ENCODE measurements around the gene PCID2.

Gene PCID2

GRCh38 chr13:113145911-113146598 lies 62.4 kb downstream of the PCID2 start:
- H2BK12ac ChIP-seq (ENCODE audit: low read length) = no peak overlapping the region

DNA sequence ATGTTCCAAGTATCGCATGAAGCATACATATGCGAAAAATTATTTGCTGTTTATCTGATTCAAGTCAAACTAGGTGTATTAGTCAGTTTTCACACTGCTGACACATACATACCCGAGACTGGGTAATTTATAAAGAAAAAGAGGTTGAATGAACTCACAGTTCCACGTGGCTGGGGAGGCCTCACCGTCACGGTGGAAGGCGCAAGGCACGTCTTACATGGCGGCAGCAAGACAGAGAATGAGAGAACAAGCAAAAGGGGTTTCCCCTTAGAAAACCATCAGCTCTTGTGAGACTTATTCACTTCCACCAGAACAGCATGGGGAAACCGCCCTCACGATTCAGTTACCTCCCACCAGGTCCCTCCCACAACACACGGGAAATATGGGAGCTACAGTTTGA lies 63.0 kb downstream of the PCID2 start:
- no peak overlapping the region for H4K8ac ChIP-seq (ENCODE audit: low read depth, low read length)
- no peak overlapping the region for H3K27ac ChIP-seq (ENCODE audit: low read depth, low read length)
- no peak overlapping the region for H3K9ac ChIP-seq (ENCODE audit: low read length)
- H3K79me1 ChIP-seq (ENCODE audit: low read length) = no peaks in the 10 kb centered on the region
- H3K23ac ChIP-seq (ENCODE audit: low read length) = no peak overlapping the region
- no peaks in the 10 kb centered on the region for H3K27me3 ChIP-seq (ENCODE audit: insufficient read depth, low read length)
- no peak overlapping the region for H2BK12ac ChIP-seq (ENCODE audit: low read length)
- H2BK5ac ChIP-seq (ENCODE audit: low read depth, low read length, poor library complexity) = no peak overlapping the region
- H3K4me3 ChIP-seq (ENCODE audit: low read depth, low read length) = no peak overlapping the region
- peaks cover 4% of the 10 kb centered on the region for H3K9me3 ChIP-seq (ENCODE audit: insufficient read depth, low read depth, low read length)
- no peaks in the 10 kb centered on the region for H3K36me3 ChIP-seq (ENCODE audit: control insufficient read depth in 1 of 2, insufficient read depth in 2 of 2, low read length in 2 of 2)
- no peaks in the 10 kb centered on the region for H3K4me1 ChIP-seq (ENCODE audit: control insufficient read depth in 1 of 2, insufficient read depth in 2 of 2, low read length in 2 of 2)
- no peak overlapping the region for H3K4ac ChIP-seq (ENCODE audit: low read depth, low read length)
- H4K91ac ChIP-seq (ENCODE audit: low read depth, low read length) = no peak overlapping the region
- no peak overlapping the region for H2BK120ac ChIP-seq (ENCODE audit: insufficient read depth, low read length, poor library complexity)
- no peaks in the 10 kb centered on the region for H3K79me2 ChIP-seq (ENCODE audit: control insufficient read depth, insufficient read depth, low read length, poor library complexity)
- no peak overlapping the region for H3K14ac ChIP-seq (ENCODE audit: low read length)
- no peak overlapping the region for H2AK5ac ChIP-seq (ENCODE audit: low read length)
- H4K12ac ChIP-seq (ENCODE audit: low read depth, low read length) = no peak overlapping the region
- WGBS (ENCODE audit: extremely low coverage, insufficient coverage, insufficient read length) = no CpG with 5 or more reads among the region's 12 CpGs
- H3K18ac ChIP-seq (ENCODE audit: low read length) = no peak overlapping the region
- H3K4me2 ChIP-seq (ENCODE audit: low read length) = no peak overlapping the region
- no peak overlapping the region for H2AFZ ChIP-seq (ENCODE audit: insufficient read depth, low read length, poor library complexity)
- no peak for DNase-seq

More at GRCh38 chr13:113145911-113146598, 62.4 kb downstream of the PCID2 start:
- H3K9me3 ChIP-seq (ENCODE audit: insufficient read depth, low read depth, low read length) = peaks cover 3% of the 10 kb centered on the region
- no peak overlapping the region for H3K14ac ChIP-seq (ENCODE audit: low read length)
- H3K9ac ChIP-seq (ENCODE audit: low read length) = no peak overlapping the region
- H3K23ac ChIP-seq (ENCODE audit: low read length) = no peak overlapping the region
- no peak overlapping the region for H2AFZ ChIP-seq (ENCODE audit: insufficient read depth, low read length, poor library complexity)
- H4K8ac ChIP-seq (ENCODE audit: low read depth, low read length) = no peak overlapping the region
- H4K12ac ChIP-seq (ENCODE audit: low read depth, low read length) = no peak overlapping the region
- WGBS (ENCODE audit: extremely low coverage, insufficient coverage, insufficient read length) = no CpG with 5 or more reads among the region's 15 CpGs
- peaks cover 1% of the 10 kb centered on the region for H3K27me3 ChIP-seq (ENCODE audit: insufficient read depth, low read length)
- no peaks in the 10 kb centered on the region for H3K4me1 ChIP-seq (ENCODE audit: control insufficient read depth in 1 of 2, insufficient read depth in 2 of 2, low read length in 2 of 2)
- no peak overlapping the region for H2BK120ac ChIP-seq (ENCODE audit: insufficient read depth, low read length, poor library complexity)
- H4K91ac ChIP-seq (ENCODE audit: low read depth, low read length) = no peak overlapping the region
- no peak overlapping the region for H3K18ac ChIP-seq (ENCODE audit: low read length)
- no peak overlapping the region for H3K4me2 ChIP-seq (ENCODE audit: low read length)
- no peak overlapping the region for H3K4me3 ChIP-seq (ENCODE audit: low read depth, low read length)
- DNase-seq = no peak
- no peaks in the 10 kb centered on the region for H3K79me1 ChIP-seq (ENCODE audit: low read length)
- H2AK5ac ChIP-seq (ENCODE audit: low read length) = no peak overlapping the region
- no peaks in the 10 kb centered on the region for H3K79me2 ChIP-seq (ENCODE audit: control insufficient read depth, insufficient read depth, low read length, poor library complexity)
- H3K4ac ChIP-seq (ENCODE audit: low read depth, low read length) = no peak overlapping the region
- H3K27ac ChIP-seq (ENCODE audit: low read depth, low read length) = no peak overlapping the region
- no peak overlapping the region for H2BK5ac ChIP-seq (ENCODE audit: low read depth, low read length, poor library complexity)
- H3K36me3 ChIP-seq (ENCODE audit: control insufficient read depth in 1 of 2, insufficient read depth in 2 of 2, low read length in 2 of 2) = no peaks in the 10 kb centered on the region

- H2AFZ ChIP-seq (ENCODE audit: insufficient read depth, low read length, poor library complexity) = no peak overlapping the region
- H3K4me2 ChIP-seq (ENCODE audit: low read length) = no peak overlapping the region
- no peaks in the 10 kb centered on the region for H3K79me1 ChIP-seq (ENCODE audit: low read length)
- no peak overlapping the region for H4K12ac ChIP-seq (ENCODE audit: low read depth, low read length)
- no peak overlapping the region for H3K14ac ChIP-seq (ENCODE audit: low read length)
- H3K27me3 ChIP-seq (ENCODE audit: insufficient read depth, low read length) = no peaks in the 10 kb centered on the region
- no peak overlapping the region for H2AK5ac ChIP-seq (ENCODE audit: low read length)
- H3K4me3 ChIP-seq (ENCODE audit: low read depth, low read length) = peak overlapping the region; percentile 10
- H4K91ac ChIP-seq (ENCODE audit: low read depth, low read length) = no peak overlapping the region
- no peak overlapping the region for H4K8ac ChIP-seq (ENCODE audit: low read depth, low read length)
- H3K4ac ChIP-seq (ENCODE audit: low read depth, low read length) = no peak overlapping the region
- peaks cover 5% of the 10 kb centered on the region for H3K9me3 ChIP-seq (ENCODE audit: insufficient read depth, low read depth, low read length)
- no peaks in the 10 kb centered on the region for H3K36me3 ChIP-seq (ENCODE audit: control insufficient read depth in 1 of 2, insufficient read depth in 2 of 2, low read length in 2 of 2)
- no peaks in the 10 kb centered on the region for H3K4me1 ChIP-seq (ENCODE audit: control insufficient read depth in 1 of 2, insufficient read depth in 2 of 2, low read length in 2 of 2)
- no peak for DNase-seq
- no peak overlapping the region for H3K27ac ChIP-seq (ENCODE audit: low read depth, low read length)
- H3K18ac ChIP-seq (ENCODE audit: low read length) = no peak overlapping the region
- no peaks in the 10 kb centered on the region for H3K79me2 ChIP-seq (ENCODE audit: control insufficient read depth, insufficient read depth, low read length, poor library complexity)
- H2BK12ac ChIP-seq (ENCODE audit: low read length) = no peak overlapping the region
- H3K9ac ChIP-seq (ENCODE audit: low read length) = no peak overlapping the region
- H2BK120ac ChIP-seq (ENCODE audit: insufficient read depth, low read length, poor library complexity) = no peak overlapping the region
- no CpG with 5 or more reads among the region's 12 CpGs for WGBS (ENCODE audit: extremely low coverage, insufficient coverage, insufficient read length)
- no peak overlapping the region for H3K23ac ChIP-seq (ENCODE audit: low read length)
- H2BK5ac ChIP-seq (ENCODE audit: low read depth, low read length, poor library complexity) = no peak overlapping the region
Observed at GRCh38 chr13:113144255-113144629, 64.2 kb downstream of the PCID2 start.

DNA sequence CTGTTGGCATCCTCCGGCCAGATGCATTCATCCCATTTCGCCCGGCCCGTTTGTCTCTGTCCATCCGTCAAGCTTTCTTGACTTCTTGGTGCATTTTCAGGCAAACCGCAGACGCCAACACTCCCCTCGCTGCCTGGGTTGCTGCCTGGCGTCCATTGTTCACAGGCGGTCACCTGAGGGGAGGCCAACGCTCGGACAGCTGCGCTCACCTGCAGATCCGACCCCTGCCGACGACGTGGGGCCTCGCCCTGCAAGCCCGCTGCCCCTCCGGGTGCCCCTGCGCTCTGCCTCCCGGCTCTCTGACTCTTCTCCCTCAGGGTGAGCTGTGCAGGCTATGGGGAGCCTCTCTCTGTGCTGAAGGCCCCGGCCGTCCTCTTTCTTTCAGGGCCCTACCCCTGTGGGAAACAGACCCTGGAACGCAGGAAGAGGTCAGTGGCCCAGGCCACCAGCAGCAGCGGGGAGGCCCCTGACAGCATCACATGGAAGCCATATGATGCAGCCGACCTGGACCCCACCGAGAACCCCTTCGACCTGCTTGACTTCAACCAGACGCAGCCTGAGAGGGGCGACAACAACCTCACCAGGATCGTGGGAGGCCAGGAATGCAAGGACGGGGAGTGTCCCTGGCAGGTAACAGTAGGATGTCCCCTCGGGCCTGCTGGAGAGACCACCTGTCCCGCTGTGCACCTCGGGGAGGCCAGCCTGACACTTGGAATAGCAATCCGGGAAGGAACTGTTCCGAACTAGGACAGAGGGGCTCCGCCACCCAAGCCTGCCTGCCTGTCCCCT lies 64.8 kb downstream of the PCID2 start:
- no peak overlapping the region for H3K4me2 ChIP-seq (ENCODE audit: low read length)
- H3K18ac ChIP-seq (ENCODE audit: low read length) = no peak overlapping the region
- no peaks in the 10 kb centered on the region for H3K79me1 ChIP-seq (ENCODE audit: low read length)
- no peaks in the 10 kb centered on the region for H3K79me2 ChIP-seq (ENCODE audit: control insufficient read depth, insufficient read depth, low read length, poor library complexity)
- H3K4ac ChIP-seq (ENCODE audit: low read depth, low read length) = no peak overlapping the region
- no peak overlapping the region for H2BK12ac ChIP-seq (ENCODE audit: low read length)
- peak overlapping the region; percentile 10 for H3K4me3 ChIP-seq (ENCODE audit: low read depth, low read length)
- no peak overlapping the region for H3K27ac ChIP-seq (ENCODE audit: low read depth, low read length)
- H2AFZ ChIP-seq (ENCODE audit: insufficient read depth, low read length, poor library complexity) = no peak overlapping the region
- H2BK120ac ChIP-seq (ENCODE audit: insufficient read depth, low read length, poor library complexity) = no peak overlapping the region
- no peak overlapping the region for H4K12ac ChIP-seq (ENCODE audit: low read depth, low read length)
- no peak overlapping the region for H2BK5ac ChIP-seq (ENCODE audit: low read depth, low read length, poor library complexity)
- H4K91ac ChIP-seq (ENCODE audit: low read depth, low read length) = no peak overlapping the region
- WGBS (ENCODE audit: extremely low coverage, insufficient coverage, insufficient read length) = no CpG with 5 or more reads among the region's 39 CpGs
- H4K8ac ChIP-seq (ENCODE audit: low read depth, low read length) = no peak overlapping the region
- no peak overlapping the region for H2AK5ac ChIP-seq (ENCODE audit: low read length)
- no peak overlapping the region for H3K23ac ChIP-seq (ENCODE audit: low read length)
- peaks cover 3% of the 10 kb centered on the region for H3K9me3 ChIP-seq (ENCODE audit: insufficient read depth, low read depth, low read length)
- H3K9ac ChIP-seq (ENCODE audit: low read length) = no peak overlapping the region
- no peak overlapping the region for H3K14ac ChIP-seq (ENCODE audit: low read length)
- DNase-seq = no peak
- no peaks in the 10 kb centered on the region for H3K36me3 ChIP-seq (ENCODE audit: control insufficient read depth in 1 of 2, insufficient read depth in 2 of 2, low read length in 2 of 2)
- no peaks in the 10 kb centered on the region for H3K4me1 ChIP-seq (ENCODE audit: control insufficient read depth in 1 of 2, insufficient read depth in 2 of 2, low read length in 2 of 2)
- H3K27me3 ChIP-seq (ENCODE audit: insufficient read depth, low read length) = no peaks in the 10 kb centered on the region

Measured in trophoblast cell (in vitro differentiated cells and primary cell).